Keratinocyte (primary cell): ENCODE data around the gene HSPG2. TPM values are rescaled to one million over a fixed set of nuclear protein-coding genes. Genes with fewer than 3 reads are reported as not detected.

Experiments
- DNase-seq: peaks from one replicate; pipeline ENCODE4 v3.0.0-alpha.2; 2011; ENCODE audit warnings: low read depth, missing footprints, low spot score
- FAIRE-seq: peaks from 2 replicates; lab custom pipeline; 2011; peaks lifted over from hg19 to GRCh38; lab: Jason Lieb, UNC
- H2AFZ ChIP-seq: 2 replicates; pipeline ENCODE4 v1.6.0; 2012; ENCODE audit warnings: low read length, control low read depth, inconsistent platforms; ENCODE audit not compliant: control insufficient read depth
- H3K27ac ChIP-seq: 2 replicates; pipeline ENCODE4 v1.5.1; 2011; ENCODE audit warnings: low read length; ENCODE audit not compliant: control insufficient read depth, insufficient read depth
- H3K27me3 ChIP-seq: 3 replicates; pipeline ENCODE4 v1.6.0; 2011; ENCODE audit warnings: low read length; ENCODE audit not compliant: control insufficient read depth, insufficient read depth; ENCODE audit errors: extremely low read depth
- H3K36me3 ChIP-seq, 2 experiments: 2 replicates in 1 of 2; 3 replicates in 1 of 2; pipeline ENCODE4 v1.5.1; 2011; ENCODE audit warnings: low read length in 2 of 2, mild to moderate bottlenecking in 1 of 2; ENCODE audit not compliant: control insufficient read depth in 2 of 2, insufficient read depth in 2 of 2; ENCODE audit errors: extremely low read depth in 1 of 2
- H3K4me1 ChIP-seq: 3 replicates; pipeline ENCODE4 v1.5.1; 2011; ENCODE audit warnings: low read length; ENCODE audit not compliant: control insufficient read depth, insufficient read depth; ENCODE audit errors: extremely low read depth
- H3K4me2 ChIP-seq: 3 replicates; pipeline ENCODE4 v1.6.0; 2011; ENCODE audit warnings: low read depth, low read length; ENCODE audit not compliant: control insufficient read depth, insufficient read depth; ENCODE audit errors: extremely low read depth
- H3K4me3 ChIP-seq, 3 experiments: fragments of 200-600 bp in 1 of 3; sonication (generic) in 1 of 3; 2 replicates in 2 of 3; 3 replicates in 1 of 3; pipeline ENCODE4 v1.5.1; 2011 to 2016; ENCODE audit warnings: low read length in 3 of 3, mild to moderate bottlenecking in 3 of 3, control low read depth in 2 of 3, inconsistent platforms in 1 of 3, low read depth in 1 of 3, mixed read lengths in 1 of 3, mixed run types in 1 of 3, moderate library complexity in 1 of 3; ENCODE audit not compliant: control insufficient read depth in 2 of 3, insufficient read depth in 2 of 3; ENCODE audit errors: extremely low read depth in 1 of 3
- H3K79me2 ChIP-seq: 2 replicates; pipeline ENCODE4 v1.6.0; 2012; ENCODE audit warnings: low read length; ENCODE audit not compliant: control insufficient read depth, insufficient read depth
- H3K9ac ChIP-seq: 3 replicates; pipeline ENCODE4 v1.6.0; 2011; ENCODE audit warnings: low read length; ENCODE audit not compliant: control insufficient read depth, insufficient read depth; ENCODE audit errors: extremely low read depth
- H3K9me1 ChIP-seq: 3 replicates; pipeline ENCODE4 v1.6.0; 2011; ENCODE audit warnings: low read length; ENCODE audit not compliant: control insufficient read depth, insufficient read depth; ENCODE audit errors: extremely low read depth
- H3K9me3 ChIP-seq: 2 replicates; pipeline ENCODE4 v1.5.1; 2012; ENCODE audit warnings: low read depth, low read length; ENCODE audit not compliant: control insufficient read depth
- H4K20me1 ChIP-seq: 3 replicates; pipeline ENCODE4 v1.6.0; 2011; ENCODE audit warnings: low read length; ENCODE audit not compliant: control insufficient read depth, insufficient read depth; ENCODE audit errors: extremely low read depth
- CTCF ChIP-seq, 3 experiments: IDR thresholded peaks in 1 of 3; conservative IDR thresholded peaks in 1 of 3; optimal IDR thresholded peaks in 1 of 3; 2 replicates in 2 of 3; 3 replicates in 1 of 3; pipeline versions ENCODE3 to v1.5.1; 2011; ENCODE audit warnings: low read length in 3 of 3, mild to moderate bottlenecking in 3 of 3, moderate library complexity in 2 of 3, control low read depth in 1 of 3, inconsistent platforms in 1 of 3; ENCODE audit not compliant: insufficient read depth in 2 of 3; ENCODE audit errors: extremely low read depth in 1 of 3
- EZH2 ChIP-seq: IDR thresholded peaks from one replicate; pipeline ENCODE4 v1.6.1; 2012; ENCODE audit warnings: inconsistent platforms, mild to moderate bottlenecking, low read length, moderate library complexity
- dilution Hi-C: fragments of 300-500 bp; cut with MboI; formaldehyde crosslinking; loops from one replicate; pipeline ENCODE4 v1.7.0; 2020; ENCODE audit warnings: low sequenced_read_pairs; ENCODE audit not compliant: extremely low pct_ligation_motif_present
- polyA plus RNA-seq, 5 experiments: library from polyadenylated mRNA; depleted of rRNA in 3 of 5; stranded (reverse) in 3 of 5; stranded (forward) in 1 of 5; unstranded in 1 of 5; fragments of >200 nt; gene quantifications; 1 replicate in 1 of 5; 2 replicates in 3 of 5; 3 replicates in 1 of 5; pipeline versions ENCODE4 v1.2.1 to v1.2.3, GENCODE V29; 2011 to 2012; ENCODE audit warnings: missing spikeins in 2 of 5, low read depth in 1 of 5, low replicate concordance in 1 of 5

Gene HSPG2
- polyA plus RNA-seq, 1 donor (not counting 4 experiments of a cell fraction or from before 2014, with no cell fraction given): 9.0 TPM

- H3K4me2 ChIP-seq: no peak overlapping the region
- H3K4me1 ChIP-seq: no peaks in the 10 kb centered on the region
- H3K9ac ChIP-seq: no peak overlapping the region
- H3K9me3 ChIP-seq: no peaks in the 10 kb centered on the region
- no peak for FAIRE-seq
- no peaks in the 10 kb centered on the region for H3K79me2 ChIP-seq
- H4K20me1 ChIP-seq: no peaks in the 10 kb centered on the region
- dilution Hi-C loops: no loop called here
- no peak for TF ChIP-seq EZH2
- TF ChIP-seq CTCF (optimal IDR thresholded peaks at IDR 0.05 in 1 of 3, IDR thresholded peaks at IDR 0.05 in 1 of 3, conservative IDR thresholded peaks at IDR 0.05 in 1 of 3; ENCODE audit: extremely low read depth in 1 of 3, insufficient read depth in 2 of 3, low read length in 3 of 3): no peak
- H3K27me3 ChIP-seq: no peaks in the 10 kb centered on the region
- no peak for DNase-seq
- H3K27ac ChIP-seq: no peak overlapping the region
- H3K4me3 ChIP-seq: no peak overlapping the region
- H2AFZ ChIP-seq: no peak overlapping the region
- peaks cover 11 to 52% of the 10 kb centered on the region in 2 experiments for H3K36me3 ChIP-seq
- H3K9me1 ChIP-seq: no peaks in the 10 kb centered on the region
Observed at GRCh38 chr1:21887216-21887736, 49.8 kb downstream of the HSPG2 start.

- no peaks in the 10 kb centered on the region for H4K20me1 ChIP-seq
- DNase-seq (no peak), FAIRE-seq (no peak)
- H3K9me3 ChIP-seq: no peaks in the 10 kb centered on the region
- no peaks in the 10 kb centered on the region for H3K27me3 ChIP-seq
- no peak for TF ChIP-seq CTCF (optimal IDR thresholded peaks at IDR 0.05 in 1 of 3, IDR thresholded peaks at IDR 0.05 in 1 of 3, conservative IDR thresholded peaks at IDR 0.05 in 1 of 3; ENCODE audit: extremely low read depth in 1 of 3, insufficient read depth in 2 of 3, low read length in 3 of 3)
- TF ChIP-seq EZH2: no peak
- no peak overlapping the region for H3K4me2 ChIP-seq
- H3K79me2 ChIP-seq: no peaks in the 10 kb centered on the region
- dilution Hi-C loops: no loop called here
- H3K9ac ChIP-seq: no peak overlapping the region
- H3K9me1 ChIP-seq: no peaks in the 10 kb centered on the region
- H3K4me3 ChIP-seq: no peak overlapping the region
- no peak overlapping the region for H2AFZ ChIP-seq
- no peak overlapping the region for H3K27ac ChIP-seq
- no peaks in the 10 kb centered on the region for H3K4me1 ChIP-seq
- peaks cover 11 to 53% of the 10 kb centered on the region in 2 experiments for H3K36me3 ChIP-seq
Observed at GRCh38 chr1:21886486-21887215, 50.5 kb downstream of the HSPG2 start.
